Activated CD4-positive, alpha-beta T cell treated with anti-CD3 and anti-CD28 coated beads for 36 hours (primary cell): ENCODE data around the gene CLEC16A. TPM values are rescaled to one million over a fixed set of nuclear protein-coding genes. Genes with fewer than 3 reads are reported as not detected.

Experiments
- ATAC-seq: fragments of 200-7000 bp; cut with Tn5 transposase; one replicate; pipeline ENCODE4 v1.10.0; 2021; ENCODE audit warnings: mild to moderate bottlenecking, moderate library complexity
- CTCF ChIA-PET: fragments of 350-600 bp; sonication (Branson Sonifier 250); formaldehyde crosslinking; loops from one replicate; lab custom pipeline; 2021; ENCODE audit warnings: antibody characterized with exemption; lab: Charles Lee
- POLR2A ChIA-PET: fragments of 350-600 bp; sonication (Branson Sonifier 250); formaldehyde crosslinking; loops from one replicate; lab custom pipeline; 2021; ENCODE audit warnings: antibody characterized with exemption, inconsistent platforms; lab: Charles Lee
- DNase-seq: peaks from one replicate; pipeline ENCODE4 v3.0.0-alpha.2; 2020
- H3K27ac Mint-ChIP-seq: one replicate; pipeline ENCODE4 v1.8.0; 2021; ENCODE audit warnings: mixed read lengths
- H3K27me3 Mint-ChIP-seq: one replicate; pipeline ENCODE4 v1.8.0; 2021; ENCODE audit warnings: mixed read lengths
- H3K36me3 Mint-ChIP-seq: one replicate; pipeline ENCODE4 v1.8.0; 2021; ENCODE audit warnings: low read depth, mixed read lengths
- H3K4me1 Mint-ChIP-seq: one replicate; pipeline ENCODE4 v1.8.0; 2021; ENCODE audit warnings: mixed read lengths
- H3K4me3 Mint-ChIP-seq: one replicate; pipeline ENCODE4 v1.8.0; 2021; ENCODE audit warnings: mild to moderate bottlenecking, moderate library complexity, mixed read lengths
- H3K9me3 Mint-ChIP-seq: one replicate; pipeline ENCODE4 v1.8.0; 2021; ENCODE audit warnings: low read depth, mixed read lengths
- intact Hi-C, 2 experiments: fragments of 100-400 bp; cut with DNase I in 1 of 2; cut with micrococcal nuclease in 1 of 2; formaldehyde crosslinking; loops; one replicate each; pipeline versions ENCODE4 v1.14.2 to v1.15.1; 2022 to 2024; cut with DNase I, micrococcal nuclease
- total RNA-seq, 2 experiments: library from RNA; stranded (reverse); gene quantifications; one replicate each; pipeline ENCODE4 v1.2.3, GENCODE V29; 2021

Gene CLEC16A
- total RNA-seq, 2 experiments from 2014 or later: 23.5 to 25.4 TPM

DNA sequence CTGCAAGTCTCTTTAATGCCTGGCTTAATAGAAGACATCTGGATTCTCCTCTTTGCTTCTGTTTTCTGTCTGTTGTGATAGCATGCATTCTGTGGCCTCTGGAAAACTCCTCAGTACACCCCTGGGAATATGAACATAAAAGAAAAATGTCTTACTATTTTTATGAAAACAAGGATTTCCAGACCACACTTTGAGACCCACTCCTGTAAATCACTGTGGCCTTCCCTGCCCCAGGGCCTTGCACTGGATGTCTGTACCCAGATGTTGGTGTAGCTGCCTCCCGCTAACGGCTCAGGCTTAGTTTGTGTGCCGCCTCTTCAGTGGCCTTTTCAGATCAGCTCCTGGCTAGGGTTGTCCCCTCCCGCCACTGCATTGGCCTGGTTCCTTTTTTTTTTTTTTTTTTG lies 185.0 kb downstream of the CLEC16A start:
- POLR2A ChIA-PET: no interaction called here
- no peak overlapping the region for H3K27ac Mint-ChIP-seq

DNA sequence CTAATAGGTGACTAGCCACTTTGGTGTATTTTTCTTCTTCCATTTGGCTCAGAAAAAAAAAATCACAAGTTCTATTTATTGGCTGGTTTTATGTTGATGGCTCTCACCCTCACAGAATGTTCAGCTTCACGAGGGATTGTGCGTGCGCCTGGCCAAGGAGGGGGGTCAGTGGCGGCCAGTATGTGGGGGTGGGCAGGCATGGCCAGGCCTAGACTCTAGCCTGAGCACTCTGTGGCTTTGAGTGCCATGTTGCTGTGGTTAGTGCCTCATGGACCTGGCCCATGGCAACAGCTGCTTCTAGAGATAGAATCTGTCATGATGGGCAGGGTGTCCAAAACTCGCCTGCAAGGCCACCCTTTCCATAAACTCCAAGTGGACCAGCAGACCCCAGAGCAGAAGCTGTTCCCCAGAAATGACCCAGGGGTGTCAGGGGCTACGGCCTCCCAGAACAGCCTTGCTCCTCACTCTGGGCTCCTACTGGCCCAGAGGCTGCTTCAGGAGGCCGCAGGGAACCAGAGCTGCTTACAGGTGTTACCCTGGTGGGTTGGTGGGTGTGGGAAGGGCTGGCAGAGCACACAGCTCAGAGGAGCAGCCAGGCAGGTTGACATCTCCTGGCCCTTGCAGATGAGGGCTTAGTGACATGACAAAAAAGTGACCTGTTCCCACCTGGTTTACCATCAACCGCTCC lies 186.8 kb downstream of the CLEC16A start:
- ATAC-seq (no peak), DNase-seq (no peak)
- H3K4me1 Mint-ChIP-seq: peaks cover 52% of the 10 kb centered on the region
- ChIA-PET CTCF (interaction anchor here (0.6 kb wide), 1 partner anchor 21 kb away, joined by 4 read pairs; no protein-coding TSS in a partner anchor), POLR2A (interaction anchor here (1.5 kb wide), 1 partner anchor 94 kb away, joined by 5 read pairs; no protein-coding TSS in a partner anchor)
- intact Hi-C loops: no loop called here
- H3K27me3 Mint-ChIP-seq: no peaks in the 10 kb centered on the region
- H3K27ac Mint-ChIP-seq: peak overlapping the region; percentile 78
- peaks cover 28% of the 10 kb centered on the region for H3K36me3 Mint-ChIP-seq
- H3K9me3 Mint-ChIP-seq: no peaks in the 10 kb centered on the region
- H3K4me3 Mint-ChIP-seq: no peak overlapping the region

More for the DNA sequence above, 185.0 kb downstream of the CLEC16A start:
- H3K27me3 Mint-ChIP-seq: no peaks in the 10 kb centered on the region
- DNase-seq: no peak
- CTCF ChIA-PET: interaction anchor here (0.5 to 1.0 kb wide), 2 partner anchors 89 to 158 kb away, joined by 3 read pairs; no protein-coding TSS in a partner anchor
- H3K4me1 Mint-ChIP-seq: peaks cover 51% of the 10 kb centered on the region
- H3K9me3 Mint-ChIP-seq: no peaks in the 10 kb centered on the region
- H3K36me3 Mint-ChIP-seq: peaks cover 26% of the 10 kb centered on the region
- no peak for ATAC-seq
- intact Hi-C loops: no loop called here
- H3K4me3 Mint-ChIP-seq: no peak overlapping the region

DNA sequence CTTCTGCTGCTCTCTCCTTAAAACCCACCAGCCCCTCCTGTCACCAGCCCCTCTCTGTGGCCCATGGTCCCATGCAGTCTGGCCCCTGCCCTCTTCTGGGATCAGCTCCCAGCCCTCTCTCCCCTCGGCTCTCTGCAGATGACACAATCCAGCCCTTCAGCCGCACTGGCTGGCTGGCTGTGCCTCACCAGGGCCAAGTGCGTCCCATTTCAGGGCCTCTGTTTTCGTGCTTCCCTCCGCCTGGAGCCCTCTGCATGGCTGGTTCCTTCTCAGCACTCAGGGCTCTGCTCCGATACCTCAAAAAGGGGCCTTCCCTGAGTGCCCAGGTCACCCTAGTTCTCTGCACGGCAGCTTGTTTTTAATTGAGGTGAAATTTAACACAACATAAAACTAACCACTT lies 187.3 kb downstream of the CLEC16A start:
- DNase-seq: no peak
- CTCF ChIA-PET: no interaction called here
- Mint-ChIP-seq H3K27ac (peak overlapping the region; percentile 78), H3K9me3 (no peaks in the 10 kb centered on the region), H3K36me3 (peaks cover 28% of the 10 kb centered on the region), H3K4me1 (peaks cover 58% of the 10 kb centered on the region), H3K27me3 (no peaks in the 10 kb centered on the region), H3K4me3 (no peak overlapping the region)
- no peak for ATAC-seq
- intact Hi-C loops: no loop called here
- POLR2A ChIA-PET: interaction anchor here (0.6 to 1.5 kb wide), 3 partner anchors 29 to 93 kb away, joined by 3 to 5 read pairs (median 4); no protein-coding TSS in a partner anchor

DNA sequence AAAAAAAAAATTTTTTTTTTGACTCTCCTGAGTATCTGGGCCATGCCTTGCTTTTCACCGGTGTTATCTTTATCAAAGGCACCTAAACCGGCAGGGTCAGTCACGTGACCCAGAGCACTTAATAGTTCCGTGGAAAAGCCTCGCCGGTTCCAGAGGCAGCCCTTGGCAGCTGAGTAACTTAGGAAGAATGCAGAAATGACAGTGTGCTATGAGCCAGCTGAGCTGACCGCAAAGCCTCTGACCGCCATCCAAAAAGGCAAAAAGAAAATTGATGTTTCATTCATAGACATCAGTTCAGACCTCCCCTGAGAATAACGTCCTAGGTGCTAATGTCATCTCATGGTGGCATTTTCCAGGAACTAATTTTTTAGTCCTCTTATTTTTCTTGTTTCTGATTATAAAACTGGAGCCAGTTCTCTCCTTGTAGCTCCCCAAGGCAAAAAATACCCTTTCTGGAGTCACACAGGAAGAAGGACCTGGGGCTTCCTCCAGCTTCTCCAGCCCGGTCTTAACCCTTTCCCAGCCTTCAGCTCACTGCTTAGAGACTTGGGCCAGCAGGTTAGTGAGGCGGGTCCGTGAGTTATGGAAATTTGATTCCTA lies 189.1 kb downstream of the CLEC16A start:
- no peak overlapping the region for H3K27ac Mint-ChIP-seq
- POLR2A ChIA-PET: interaction anchor here (1.0 kb wide), 1 partner anchor 26 kb away, joined by 3 read pairs; no protein-coding TSS in a partner anchor
- peaks cover 25% of the 10 kb centered on the region for H3K36me3 Mint-ChIP-seq
- H3K9me3 Mint-ChIP-seq: no peaks in the 10 kb centered on the region
- ATAC-seq (no peak), DNase-seq (peak; percentile 34)
- intact Hi-C loops: no loop called here
- CTCF ChIA-PET: interaction anchor here (0.6 to 1.4 kb wide), 10 partner anchors 15 to 619 kb away, joined by 3 to 6 read pairs (median 3); no protein-coding TSS in a partner anchor
- H3K4me3 Mint-ChIP-seq: no peak overlapping the region
- H3K27me3 Mint-ChIP-seq: no peaks in the 10 kb centered on the region
- peaks cover 59% of the 10 kb centered on the region for H3K4me1 Mint-ChIP-seq

DNA sequence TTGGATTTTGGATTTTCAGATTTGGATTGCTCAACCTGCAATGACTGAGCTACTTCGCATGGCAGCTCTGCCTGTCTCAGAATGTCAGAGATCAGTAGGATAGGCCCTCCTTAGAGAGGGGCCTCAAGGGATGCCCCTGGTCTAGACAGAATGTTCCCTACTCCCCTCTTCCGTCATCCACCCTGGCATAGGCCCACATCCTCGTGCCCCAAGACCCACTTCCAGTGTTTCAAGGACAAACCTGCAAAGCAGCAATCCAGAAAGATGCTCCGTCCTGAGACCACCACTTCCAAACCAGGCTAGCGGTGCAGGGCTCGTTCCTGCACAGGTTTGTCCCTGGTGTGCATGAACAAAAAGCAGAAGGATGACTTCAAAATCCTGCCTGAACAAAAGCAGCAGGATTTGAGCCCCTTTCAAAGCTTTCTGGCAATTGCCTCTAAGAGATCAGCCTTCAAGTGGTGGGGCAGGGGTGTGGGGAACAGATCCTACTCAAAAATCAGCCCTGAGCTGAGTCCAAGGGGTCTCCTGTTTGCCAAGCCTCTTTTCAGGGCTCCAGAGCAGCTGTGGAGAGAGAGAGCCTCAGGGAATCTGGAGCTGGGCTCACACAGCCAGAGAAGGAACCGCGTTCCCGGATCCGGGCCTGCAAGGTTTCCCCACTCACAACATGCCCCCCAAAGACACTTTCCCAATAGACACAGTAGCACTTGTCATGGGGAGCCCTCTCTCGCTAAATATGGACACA lies 190.5 kb downstream of the CLEC16A start:
- no peak overlapping the region for H3K27ac Mint-ChIP-seq
- DNase-seq: no peak
- no peak overlapping the region for H3K4me3 Mint-ChIP-seq
- CTCF ChIA-PET: interaction anchor here (0.7 to 1.3 kb wide), 3 partner anchors 62 to 181 kb away, joined by 3 to 6 read pairs (median 3); no protein-coding TSS in a partner anchor
- peaks cover 22% of the 10 kb centered on the region for H3K36me3 Mint-ChIP-seq
- POLR2A ChIA-PET: interaction anchor here (1.0 kb wide), 1 partner anchor 28 kb away, joined by 3 read pairs; no protein-coding TSS in a partner anchor
- H3K9me3 Mint-ChIP-seq: no peaks in the 10 kb centered on the region
- no peak for ATAC-seq
- H3K4me1 Mint-ChIP-seq: peaks cover 62% of the 10 kb centered on the region
- no peaks in the 10 kb centered on the region for H3K27me3 Mint-ChIP-seq
- intact Hi-C loops: no loop called here

DNA sequence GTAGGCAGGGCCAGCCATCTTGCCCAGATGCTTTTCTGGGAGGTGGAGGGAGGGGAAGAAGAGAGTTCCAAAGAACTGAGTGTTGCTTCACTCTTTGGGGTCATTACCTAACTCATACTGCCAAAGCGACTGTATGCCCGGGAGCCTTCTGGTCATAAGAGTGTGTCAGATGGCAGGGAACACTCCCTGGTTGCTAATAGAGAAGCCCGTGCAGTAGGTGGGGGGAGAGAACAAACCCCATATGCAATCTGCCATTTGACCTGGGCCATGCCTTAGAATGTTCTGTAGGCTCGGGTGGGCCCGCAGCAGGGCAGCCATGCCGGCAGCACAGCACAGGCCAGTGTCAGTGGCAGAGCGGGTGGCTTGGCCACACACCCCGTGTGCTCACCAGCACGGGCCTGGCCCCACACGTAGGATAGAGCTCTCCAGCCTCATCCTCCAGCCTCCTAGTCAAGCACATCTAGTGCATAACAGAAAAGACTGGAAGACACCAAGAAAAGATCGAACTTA lies 191.2 kb downstream of the CLEC16A start:
- no peak overlapping the region for H3K27ac Mint-ChIP-seq
- CTCF ChIA-PET: no interaction called here
- POLR2A ChIA-PET: no interaction called here
- peaks cover 62% of the 10 kb centered on the region for H3K4me1 Mint-ChIP-seq
- intact Hi-C loops: no loop called here
- H3K9me3 Mint-ChIP-seq: no peaks in the 10 kb centered on the region
- H3K27me3 Mint-ChIP-seq: no peaks in the 10 kb centered on the region
- DNase-seq: no peak
- no peak overlapping the region for H3K4me3 Mint-ChIP-seq
- peaks cover 22% of the 10 kb centered on the region for H3K36me3 Mint-ChIP-seq
- ATAC-seq: no peak

DNA sequence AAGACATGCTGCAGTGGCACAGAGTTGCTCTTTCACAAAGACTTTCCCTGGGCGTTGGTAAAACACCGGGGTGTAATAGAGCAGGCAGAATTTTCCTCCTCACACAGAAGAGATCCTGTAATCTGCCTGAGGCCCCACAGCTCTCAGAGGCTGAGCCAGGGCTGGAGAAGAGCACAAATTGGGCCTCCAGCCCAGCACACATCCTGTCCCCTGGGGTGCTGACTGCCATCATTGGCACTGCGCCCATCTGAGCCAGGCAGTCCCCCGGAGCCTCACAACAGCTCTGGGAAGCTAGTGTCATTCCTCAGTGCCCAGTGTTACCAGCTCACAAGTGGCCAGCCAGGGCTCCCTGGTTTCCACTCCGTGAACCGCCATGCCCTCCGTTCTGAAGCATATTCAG lies 192.2 kb downstream of the CLEC16A start:
- DNase-seq (no peak), ATAC-seq (no peak)
- ChIA-PET POLR2A (no interaction called here), CTCF (interaction anchor here (1.7 kb wide), 1 partner anchor 11 kb away, joined by 4 read pairs; no protein-coding TSS in a partner anchor)
- no peak overlapping the region for H3K27ac Mint-ChIP-seq
- no peaks in the 10 kb centered on the region for H3K27me3 Mint-ChIP-seq
- intact Hi-C loops: no loop called here
- H3K9me3 Mint-ChIP-seq: no peaks in the 10 kb centered on the region
- no peak overlapping the region for H3K4me3 Mint-ChIP-seq
- H3K36me3 Mint-ChIP-seq: peaks cover 20% of the 10 kb centered on the region
- peaks cover 60% of the 10 kb centered on the region for H3K4me1 Mint-ChIP-seq

DNA sequence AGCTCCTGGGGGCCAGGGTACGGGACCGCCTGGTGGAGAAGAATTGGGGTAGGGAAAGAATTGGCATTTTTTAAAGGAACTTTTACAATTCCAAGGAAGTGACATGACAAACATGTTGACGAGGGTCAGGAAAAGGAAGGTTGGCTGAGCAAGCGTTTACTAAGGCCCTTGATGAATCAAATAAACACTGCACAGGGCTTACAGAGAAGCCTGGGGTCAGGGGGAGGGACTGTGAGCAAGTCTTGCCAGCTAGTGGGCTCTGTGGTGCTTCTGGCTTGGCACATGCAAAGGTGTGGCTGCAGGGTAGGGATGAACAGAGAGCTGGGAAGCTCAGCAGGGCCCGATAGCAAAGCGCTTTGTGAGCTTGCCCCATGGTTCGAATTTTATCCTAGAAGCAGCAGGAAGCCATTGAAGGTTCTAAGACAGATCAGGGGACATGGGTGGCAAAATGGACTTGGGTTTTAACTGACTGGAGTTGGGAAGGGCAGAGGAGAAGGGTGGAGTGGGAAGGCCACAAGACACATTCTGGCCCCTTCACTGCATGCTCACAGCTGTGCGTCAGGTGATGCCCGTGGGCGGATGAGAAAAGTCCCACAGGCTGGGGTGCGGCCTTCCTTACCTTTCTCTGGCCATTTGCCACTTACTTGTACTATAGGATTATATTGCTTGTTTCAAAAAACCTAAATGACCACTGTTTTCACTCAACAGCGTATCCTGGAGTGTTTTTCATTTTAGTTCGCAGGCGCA lies 193.8 kb downstream of the CLEC16A start:
- ChIA-PET POLR2A (no interaction called here), CTCF (interaction anchor here (1.1 to 1.7 kb wide), 3 partner anchors 9 to 174 kb away, joined by 3 to 4 read pairs (median 4); no protein-coding TSS in a partner anchor)
- H3K27ac Mint-ChIP-seq: peak overlapping the region; percentile 44
- H3K4me1 Mint-ChIP-seq: peaks cover 50% of the 10 kb centered on the region
- H3K36me3 Mint-ChIP-seq: peaks cover 16% of the 10 kb centered on the region
- no peaks in the 10 kb centered on the region for H3K9me3 Mint-ChIP-seq
- intact Hi-C loops: no loop called here
- DNase-seq: peak; percentile 43
- no peaks in the 10 kb centered on the region for H3K27me3 Mint-ChIP-seq
- no peak overlapping the region for H3K4me3 Mint-ChIP-seq
- ATAC-seq: no peak

DNA sequence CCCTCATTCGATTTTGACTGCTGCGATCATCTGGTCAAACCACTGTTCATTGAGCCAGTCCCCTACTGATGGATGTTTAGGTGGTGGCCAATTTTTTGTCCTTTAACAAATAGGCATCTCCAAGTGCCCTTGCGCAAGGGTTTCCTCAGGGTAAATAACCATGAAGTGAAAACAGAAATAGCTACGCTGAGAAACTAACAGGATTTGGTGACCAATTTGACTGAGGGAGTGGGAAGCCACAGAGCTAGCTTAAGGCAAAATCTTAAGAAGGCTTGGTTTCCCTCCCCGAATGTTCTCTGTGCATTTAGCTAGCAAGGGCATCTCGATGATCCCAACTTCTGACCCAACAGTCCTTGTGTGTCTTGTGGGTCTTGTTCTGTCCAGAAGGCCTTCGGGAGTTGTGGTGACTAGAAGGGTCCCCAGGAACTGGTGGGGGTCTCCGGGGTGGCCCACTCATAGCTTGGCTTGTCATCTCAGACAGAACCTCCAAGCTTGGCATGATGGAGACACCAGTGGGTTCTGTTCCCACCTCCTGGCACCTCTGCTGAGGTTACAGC lies 194.5 kb downstream of the CLEC16A start:
- DNase-seq: no peak
- Mint-ChIP-seq H3K27me3 (no peaks in the 10 kb centered on the region), H3K4me3 (no peak overlapping the region), H3K36me3 (peaks cover 16% of the 10 kb centered on the region), H3K27ac (peak overlapping the region; percentile 84), H3K9me3 (no peaks in the 10 kb centered on the region), H3K4me1 (peaks cover 48% of the 10 kb centered on the region)
- intact Hi-C loops: no loop called here
- ATAC-seq: no peak
- POLR2A ChIA-PET: interaction anchor here (0.6 kb wide), 2 partner anchors 30 to 465 kb away, joined by 4 read pairs; no protein-coding TSS in a partner anchor
- CTCF ChIA-PET: interaction anchor here (0.6 to 1.1 kb wide), 3 partner anchors 39 to 256 kb away, joined by 3 to 4 read pairs (median 3); no protein-coding TSS in a partner anchor
